ENCODE results near the gene SOX11.

- TF ChIP-seq NFRKB (IDR thresholded peaks at IDR 0.05) (no peak), TARDBP (IDR thresholded peaks at IDR 0.05) (no peak), FOXA1 (IDR thresholded peaks at IDR 0.05) (no peak), BHLHE40 (IDR thresholded peaks at IDR 0.05; ENCODE audit: borderline replicate concordance) (no peak), SP1 (IDR thresholded peaks at IDR 0.05) (no peak), HDGF (IDR thresholded peaks at IDR 0.05; ENCODE audit: borderline replicate concordance) (no peak), FOXM1 (IDR thresholded peaks at IDR 0.05; ENCODE audit: borderline replicate concordance) (no peak), LEF1 (IDR thresholded peaks at IDR 0.05; ENCODE audit: borderline replicate concordance) (no peak), CTBP1 (IDR thresholded peaks at IDR 0.05; ENCODE audit: borderline replicate concordance) (no peak), ZNF384 (IDR thresholded peaks at IDR 0.05) (no peak), ARNT (IDR thresholded peaks at IDR 0.05) (no peak)
Observed at GRCh38 chr2:5719629-5720334, 27.6 kb downstream of the SOX11 start.
